ENCODE results near the gene ENDOV. TPM values are rescaled to one million over a fixed set of nuclear protein-coding genes. Genes with fewer than 3 reads are reported as not detected.

The ENDOV gene
- total and polyA plus RNA-seq, 2 donors from 2014 or later = 20.3 to 28.0 TPM

DNA sequence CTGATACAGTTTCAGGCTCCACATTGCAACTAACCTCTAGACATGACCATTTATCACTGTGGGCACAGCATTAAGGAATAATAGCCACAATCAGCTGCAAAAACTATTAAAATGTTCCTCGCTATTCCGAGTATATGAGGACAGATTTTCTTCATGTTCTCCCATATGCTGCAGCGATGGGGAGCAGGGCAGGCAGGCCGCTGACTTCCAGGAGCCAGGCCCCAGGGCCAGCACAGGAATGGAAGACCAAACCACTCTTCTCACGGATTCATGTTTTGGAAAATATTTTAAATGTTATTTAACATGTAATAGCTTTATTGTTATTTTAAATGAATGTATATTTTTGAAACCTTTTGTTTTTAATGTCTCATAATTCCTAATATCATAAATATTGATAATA lies 43.8 kb upstream of the ENDOV start:
- H3K36me3 ChIP-seq (ENCODE audit: control insufficient read depth in 2 of 3, insufficient read depth in 3 of 3, low read length in 3 of 3) = peaks cover 5 to 72% (median 47%) of the 10 kb centered on the region in 3 donors

DNA sequence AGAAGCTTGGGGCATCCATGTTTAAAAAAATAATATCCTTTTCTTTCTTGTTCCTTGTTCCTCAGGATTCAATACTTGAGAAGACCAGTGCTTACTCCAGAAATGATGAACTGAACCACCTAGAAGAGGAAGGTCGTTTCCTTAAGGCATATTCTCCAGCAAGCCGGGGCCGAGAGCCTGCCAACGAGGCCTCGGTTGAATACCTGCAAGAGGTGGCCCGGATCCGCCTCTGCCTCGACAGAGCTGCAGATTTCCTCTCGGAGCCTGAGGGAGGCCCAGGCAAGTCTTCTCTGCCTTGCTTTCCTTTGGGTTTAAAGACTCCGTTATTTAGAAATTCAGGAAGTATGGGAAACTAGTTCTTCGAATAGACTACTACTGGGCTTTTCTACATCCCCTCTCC lies 42.5 kb upstream of the ENDOV start:
- TF ChIP-seq, protein P1, sequence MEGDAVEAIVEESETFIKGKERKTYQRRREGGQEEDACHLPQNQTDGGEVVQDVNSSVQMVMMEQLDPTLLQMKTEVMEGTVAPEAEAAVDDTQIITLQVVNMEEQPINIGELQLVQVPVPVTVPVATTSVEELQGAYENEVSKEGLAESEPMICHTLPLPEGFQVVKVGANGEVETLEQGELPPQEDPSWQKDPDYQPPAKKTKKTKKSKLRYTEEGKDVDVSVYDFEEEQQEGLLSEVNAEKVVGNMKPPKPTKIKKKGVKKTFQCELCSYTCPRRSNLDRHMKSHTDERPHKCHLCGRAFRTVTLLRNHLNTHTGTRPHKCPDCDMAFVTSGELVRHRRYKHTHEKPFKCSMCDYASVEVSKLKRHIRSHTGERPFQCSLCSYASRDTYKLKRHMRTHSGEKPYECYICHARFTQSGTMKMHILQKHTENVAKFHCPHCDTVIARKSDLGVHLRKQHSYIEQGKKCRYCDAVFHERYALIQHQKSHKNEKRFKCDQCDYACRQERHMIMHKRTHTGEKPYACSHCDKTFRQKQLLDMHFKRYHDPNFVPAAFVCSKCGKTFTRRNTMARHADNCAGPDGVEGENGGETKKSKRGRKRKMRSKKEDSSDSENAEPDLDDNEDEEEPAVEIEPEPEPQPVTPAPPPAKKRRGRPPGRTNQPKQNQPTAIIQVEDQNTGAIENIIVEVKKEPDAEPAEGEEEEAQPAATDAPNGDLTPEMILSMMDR (IDR thresholded peaks at IDR 0.05; ENCODE audit: borderline replicate concordance, extremely low read depth, insufficient read depth) = no peak
- no peak for DNase-seq
- no peak overlapping the region for H3K4me3 ChIP-seq (ENCODE audit: low read length in 3 of 3)
- FAIRE-seq = no peak
- no peaks in the 10 kb centered on the region for H3K27me3 ChIP-seq (ENCODE audit: control insufficient read depth, insufficient read depth, low read length)
- no peak overlapping the region for H3K27ac ChIP-seq (ENCODE audit: low read depth in 2 of 2, low read length in 2 of 2)
- intact Hi-C loops (cut with DNase I) = no loop called here
- H3K9ac ChIP-seq (ENCODE audit: low read length in 3 of 3) = no peak overlapping the region
- H3K36me3 ChIP-seq (ENCODE audit: control insufficient read depth in 2 of 3, insufficient read depth in 3 of 3, low read length in 3 of 3) = peaks cover 8 to 72% (median 53%) of the 10 kb centered on the region in 3 donors
- no peaks in the 10 kb centered on the region for H3K4me1 ChIP-seq (ENCODE audit: control insufficient read depth in 2 of 3, insufficient read depth in 2 of 3, low read depth in 1 of 3, low read length in 3 of 3)
- H3K9me3 ChIP-seq (ENCODE audit: control insufficient read depth in 2 of 3, insufficient read depth in 1 of 3, low read length in 3 of 3) = no peaks in the 10 kb centered on the region

More for the DNA sequence above, 43.8 kb upstream of the ENDOV start:
- TF ChIP-seq, protein P1 (IDR thresholded peaks at IDR 0.05; ENCODE audit: borderline replicate concordance, extremely low read depth, insufficient read depth) = no peak
- Histone ChIP-seq H3K4me1 (ENCODE audit: control insufficient read depth in 2 of 3, insufficient read depth in 2 of 3, low read depth in 1 of 3, low read length in 3 of 3) (no peaks in the 10 kb centered on the region), H3K9ac (ENCODE audit: low read length in 3 of 3) (no peak overlapping the region), H3K4me3 (ENCODE audit: low read length in 3 of 3) (no peak overlapping the region), H3K9me3 (ENCODE audit: control insufficient read depth in 2 of 3, insufficient read depth in 1 of 3, low read length in 3 of 3) (no peaks in the 10 kb centered on the region), H3K27me3 (ENCODE audit: control insufficient read depth, insufficient read depth, low read length) (no peaks in the 10 kb centered on the region), H3K27ac (ENCODE audit: low read depth in 2 of 2, low read length in 2 of 2) (no peak overlapping the region)
- intact Hi-C loops (cut with DNase I) = no loop called here
- FAIRE-seq (no peak), DNase-seq (no peak)

DNA sequence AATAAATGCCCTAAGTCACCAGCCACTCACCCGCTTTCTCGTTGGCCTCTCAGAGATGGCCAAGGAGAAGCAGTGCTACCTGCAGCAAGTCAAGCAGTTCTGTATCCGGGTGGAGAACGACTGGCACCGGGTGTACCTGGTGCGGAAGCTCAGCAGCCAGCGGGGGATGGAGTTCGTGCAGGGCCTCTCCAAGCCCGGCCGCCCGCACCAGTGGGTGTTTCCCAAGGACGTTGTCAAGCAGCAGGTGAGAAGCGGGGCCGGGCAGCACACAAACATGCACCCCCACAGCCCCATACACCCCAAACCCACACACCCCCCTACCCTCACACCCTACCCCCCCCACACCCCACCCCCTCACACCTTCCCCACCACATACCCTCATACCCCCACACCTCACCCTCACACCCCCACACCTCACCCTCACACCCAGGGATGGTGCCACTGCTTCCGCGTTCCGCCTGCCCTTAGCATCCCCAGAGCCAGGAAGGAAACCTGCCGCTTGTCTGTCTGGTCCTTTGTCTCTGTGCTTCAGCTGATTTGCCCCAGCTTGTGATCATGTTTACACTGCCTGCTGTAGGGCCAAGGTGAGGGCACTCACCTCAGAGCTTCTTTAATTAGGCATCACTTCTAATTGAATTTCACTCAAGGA lies 41.9 kb upstream of the ENDOV start:
- Histone ChIP-seq H3K4me1 (ENCODE audit: control insufficient read depth in 2 of 3, insufficient read depth in 2 of 3, low read depth in 1 of 3, low read length in 3 of 3) (no peaks in the 10 kb centered on the region), H3K36me3 (ENCODE audit: control insufficient read depth in 2 of 3, insufficient read depth in 3 of 3, low read length in 3 of 3) (peaks cover 9 to 72% (median 53%) of the 10 kb centered on the region in 3 donors), H3K9me3 (ENCODE audit: control insufficient read depth in 2 of 3, insufficient read depth in 1 of 3, low read length in 3 of 3) (no peaks in the 10 kb centered on the region), H3K4me3 (ENCODE audit: low read length in 3 of 3) (no peak overlapping the region), H3K9ac (ENCODE audit: low read length in 3 of 3) (no peak overlapping the region), H3K27me3 (ENCODE audit: control insufficient read depth, insufficient read depth, low read length) (no peaks in the 10 kb centered on the region), H3K27ac (ENCODE audit: low read depth in 2 of 2, low read length in 2 of 2) (no peak overlapping the region)
- TF ChIP-seq, protein P1 (IDR thresholded peaks at IDR 0.05; ENCODE audit: borderline replicate concordance, extremely low read depth, insufficient read depth) = no peak
- intact Hi-C loops (cut with DNase I) = no loop called here
- no peak for FAIRE-seq
- DNase-seq = no peak

All from kidney (tissue), 14 donors.